HG03280 (cell line): ENCODE results near the gene NTRK3.

ENCODE experiments used
- ATAC-seq: cut with Tn5 transposase; IDR thresholded peaks from one replicate; pipeline ENCODE4 v1.9.1; 2021; ENCODE audit warnings: mild to moderate bottlenecking, moderate library complexity; ENCODE audit not compliant: unreplicated experiment

The NTRK3 gene

DNA sequence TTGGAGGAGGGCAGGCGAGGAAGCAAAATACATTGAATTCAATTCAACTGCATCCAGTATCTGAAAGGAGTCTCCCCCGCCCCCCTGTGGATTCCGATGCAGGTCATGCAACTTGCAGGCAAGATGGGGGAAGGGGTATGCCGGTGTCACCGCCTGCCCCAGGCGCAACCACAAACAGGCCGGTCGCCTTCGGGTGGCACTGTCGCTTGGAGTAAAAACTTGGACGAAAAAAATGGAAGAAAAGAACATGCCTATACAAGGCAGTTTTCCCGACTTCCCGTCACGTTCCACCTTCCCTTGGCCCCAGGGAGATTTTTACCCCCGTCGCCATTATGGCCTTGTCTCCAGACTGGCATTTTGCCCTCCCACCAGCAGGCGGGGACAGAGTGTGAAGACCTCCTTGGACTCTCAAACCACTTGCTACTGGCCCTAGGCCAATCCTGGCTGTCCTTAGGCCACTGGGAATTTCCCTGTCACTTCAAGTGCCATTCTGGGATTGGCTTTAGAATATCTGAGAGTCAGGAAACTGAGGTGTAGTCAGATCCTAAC is 1.6 kb upstream of the NTRK3 start:
- no peak for ATAC-seq

DNA sequence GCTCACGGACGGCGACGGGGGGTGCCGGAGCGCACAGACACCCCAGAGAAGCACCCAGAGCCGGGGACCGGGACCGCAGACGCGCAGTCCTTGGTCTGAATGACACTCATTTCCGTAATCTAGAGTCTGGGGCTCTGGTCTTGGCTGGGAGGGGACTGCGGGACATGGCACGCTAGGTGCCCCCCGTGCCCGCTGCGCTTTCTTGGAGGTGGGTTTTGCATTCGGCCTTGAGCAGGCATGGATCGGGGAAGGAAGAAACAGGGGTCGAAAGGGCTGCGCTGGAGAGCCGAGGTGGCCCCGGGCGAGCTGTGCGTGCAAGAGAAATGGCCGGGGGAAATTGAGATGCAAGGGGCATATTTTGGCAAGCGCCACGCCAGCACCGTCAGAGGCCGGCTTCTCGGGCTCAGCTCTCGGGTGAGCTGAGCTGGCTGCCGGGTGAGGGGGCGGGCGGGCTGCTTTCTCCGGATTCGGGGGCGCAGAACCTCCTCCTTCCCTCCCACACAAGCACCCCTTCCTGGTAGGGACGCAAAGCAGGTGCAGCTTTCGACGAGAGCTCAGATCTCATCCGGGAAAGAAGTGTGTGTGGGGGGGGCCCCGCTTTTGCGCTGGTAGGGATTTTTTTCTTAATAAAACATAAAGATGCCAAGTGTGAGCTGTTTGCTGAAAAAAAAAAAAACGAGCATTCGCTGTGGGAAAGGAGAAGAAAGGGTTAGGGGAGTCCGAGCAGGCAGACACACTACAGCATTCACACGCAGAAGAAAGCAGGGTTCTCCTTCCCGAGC is 963 bp upstream of the NTRK3 start:
- ATAC-seq = no peak

DNA sequence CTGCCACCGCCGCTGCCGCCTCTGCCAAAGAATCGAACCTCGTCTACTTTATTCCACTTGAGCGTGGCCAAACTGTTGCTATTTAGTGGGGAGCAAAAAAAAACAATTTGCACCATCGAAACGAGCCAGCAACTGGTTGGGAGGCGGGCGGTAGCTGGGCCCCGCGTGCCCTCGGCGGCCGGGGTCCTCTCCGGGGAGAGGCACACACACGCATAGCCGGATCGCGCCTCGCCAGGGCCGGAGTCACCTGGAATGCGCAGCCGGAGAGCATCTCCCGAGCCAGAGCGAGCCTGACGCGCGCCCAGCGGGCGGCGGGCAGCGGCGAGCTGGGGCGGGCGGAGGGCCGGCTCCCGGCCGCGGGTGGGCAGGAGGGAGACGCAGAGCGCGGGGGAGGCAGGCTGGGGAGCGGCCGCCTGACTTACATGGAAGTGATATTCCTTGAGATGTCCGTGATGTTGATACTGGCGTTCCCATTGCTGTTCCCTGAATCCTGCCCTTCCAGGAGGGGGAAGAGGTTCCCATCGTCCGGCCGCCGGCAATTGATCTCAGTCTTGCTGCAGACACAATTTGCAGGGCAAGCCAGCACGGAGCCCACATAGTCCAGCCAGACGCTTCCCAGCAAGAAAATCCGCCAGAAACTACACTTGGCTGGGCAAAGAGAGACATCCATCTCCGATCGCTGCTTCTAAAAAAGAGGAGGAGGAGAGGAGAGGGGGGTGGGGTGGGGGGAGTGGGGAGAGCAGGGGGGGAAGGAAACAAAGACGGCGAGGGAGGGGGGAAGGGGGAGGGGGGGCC is 858 bp downstream of the NTRK3 start:
- no peak for ATAC-seq

- ATAC-seq = no peak
Measured at GRCh38 chr15:88255087-88255483, 1.5 kb downstream of the NTRK3 start.

- no peak for ATAC-seq
Measured at GRCh38 chr15:88252441-88252840, 4.1 kb downstream of the NTRK3 start.

- no peak for ATAC-seq
Measured at GRCh38 chr15:88250826-88251225, 5.7 kb downstream of the NTRK3 start.

DNA sequence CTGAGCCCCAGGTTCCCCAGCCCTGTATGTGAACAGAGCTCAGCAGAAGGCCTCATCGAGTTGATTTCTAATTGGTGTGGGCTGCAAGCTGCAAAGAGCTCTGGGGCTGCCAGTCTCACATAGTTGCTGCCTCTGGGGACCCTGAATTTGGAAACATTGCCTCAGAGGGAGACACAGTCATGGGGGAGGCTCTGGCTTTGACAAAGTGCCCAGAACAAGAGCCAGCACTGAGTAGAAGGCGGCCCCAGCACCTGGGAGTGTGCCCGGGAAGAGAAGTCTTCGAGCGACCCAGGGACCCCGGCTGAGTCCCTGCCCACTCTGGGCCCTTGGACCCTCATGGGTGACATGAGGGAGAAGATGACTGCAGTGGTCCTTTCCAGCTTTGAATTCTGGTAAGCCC is 7.3 kb downstream of the NTRK3 start:
- ATAC-seq = no peak

DNA sequence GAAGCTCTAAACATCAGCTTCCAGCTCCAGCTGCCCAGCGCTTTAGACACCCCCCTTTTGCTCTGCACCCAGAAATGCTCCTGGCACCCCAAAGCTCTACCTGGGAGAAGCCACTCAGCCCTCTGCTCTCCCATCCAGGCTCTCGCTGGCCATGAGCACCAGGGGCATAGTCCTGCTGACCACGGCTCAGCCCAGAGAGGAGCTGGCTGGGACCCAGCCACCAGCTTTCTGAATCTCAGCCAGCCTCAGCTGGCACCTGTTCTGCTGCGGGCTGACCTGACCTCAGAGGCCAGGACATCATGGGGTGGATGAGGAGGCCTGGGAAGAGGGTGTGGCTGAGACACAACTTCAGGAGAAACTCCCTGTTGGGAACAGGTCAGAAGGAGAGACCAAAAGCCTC is 8.6 kb downstream of the NTRK3 start:
- ATAC-seq = no peak

- peak; percentile 89 for ATAC-seq
Measured at GRCh38 chr15:88246666-88247446, 9.7 kb downstream of the NTRK3 start.

DNA sequence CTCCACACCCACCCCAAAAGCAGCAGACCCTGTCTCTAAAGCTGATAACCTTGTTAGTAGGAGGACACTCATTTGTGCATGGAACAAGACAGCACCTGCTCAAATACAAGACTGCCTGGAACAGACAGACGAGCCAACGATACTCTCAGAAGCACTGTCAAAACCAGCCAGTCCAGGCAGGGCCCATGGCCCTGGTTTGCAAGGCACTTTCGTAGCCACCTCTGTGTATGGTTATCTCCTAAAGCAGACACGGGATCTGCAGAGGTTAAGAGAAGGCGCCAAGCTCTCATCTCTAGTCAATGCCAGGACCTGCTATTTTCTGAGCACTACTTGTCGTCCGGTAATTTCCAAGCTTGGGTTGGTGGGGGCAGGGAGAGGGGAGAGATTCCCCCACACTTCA is 10.5 kb downstream of the NTRK3 start:
- no peak for ATAC-seq

GRCh38 chr15:88243895-88244787 is 12.4 kb downstream of the NTRK3 start:
- no peak for ATAC-seq

GRCh38 chr15:88242586-88243555 is 13.7 kb downstream of the NTRK3 start:
- ATAC-seq = no peak

DNA sequence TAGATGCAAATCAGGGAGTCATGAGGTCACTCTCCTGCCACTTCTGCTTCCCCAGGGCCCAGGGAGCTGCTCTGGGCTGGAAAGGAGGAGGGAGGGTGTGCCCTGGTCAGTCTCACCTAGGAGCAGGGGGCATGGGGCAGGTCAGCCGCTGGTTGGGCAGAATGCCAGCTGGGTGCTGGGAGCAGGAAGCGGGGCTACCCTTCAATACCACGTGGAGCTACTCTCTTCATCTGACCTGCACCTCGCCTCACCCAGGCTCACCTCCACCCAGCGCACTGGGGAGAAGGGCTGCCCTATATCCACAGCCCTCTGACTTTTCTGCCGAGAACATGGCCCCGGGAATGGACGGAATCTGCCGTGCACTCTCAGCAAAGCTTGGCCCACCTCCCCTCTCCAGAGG is 15.1 kb downstream of the NTRK3 start:
- no peak for ATAC-seq

DNA sequence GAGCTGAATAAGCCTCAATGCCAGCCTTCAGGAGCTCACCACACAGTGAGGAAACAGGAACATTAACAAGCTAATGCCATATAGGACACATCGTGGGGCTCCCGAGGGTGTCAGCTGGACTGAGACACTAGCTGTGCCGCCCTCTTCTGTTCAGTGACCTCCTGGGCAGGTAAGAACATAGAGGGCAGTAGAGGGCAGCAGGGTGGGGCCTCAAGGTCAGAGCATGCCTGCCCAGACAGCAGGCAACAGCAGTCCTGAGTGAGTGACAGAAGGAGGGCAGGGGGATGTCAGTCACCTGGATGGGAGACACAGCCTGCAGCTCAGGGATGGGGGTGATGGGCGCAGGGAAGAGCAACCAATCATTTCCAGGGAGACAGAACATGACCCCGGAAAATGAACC is 15.5 kb downstream of the NTRK3 start:
- no peak for ATAC-seq

DNA sequence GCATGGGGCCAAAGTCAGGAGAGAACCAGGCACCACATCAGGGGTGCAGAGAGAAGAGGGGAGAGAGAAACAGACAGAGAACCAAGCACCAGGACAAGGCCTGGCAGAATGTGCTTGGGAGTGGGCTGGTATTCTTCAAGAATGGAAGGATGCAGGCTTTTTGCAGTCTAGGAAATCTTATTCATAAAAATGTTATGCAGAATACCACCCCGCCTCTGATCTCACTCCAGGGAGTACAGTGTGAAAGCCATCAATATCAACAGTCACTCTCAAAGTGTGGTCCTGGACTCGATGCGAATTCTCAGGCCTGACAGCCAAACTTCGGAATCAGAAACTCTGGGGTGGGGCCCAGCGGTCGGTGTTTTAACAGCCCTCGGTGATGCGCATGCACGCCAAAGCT is 16.9 kb downstream of the NTRK3 start:
- no peak for ATAC-seq

DNA sequence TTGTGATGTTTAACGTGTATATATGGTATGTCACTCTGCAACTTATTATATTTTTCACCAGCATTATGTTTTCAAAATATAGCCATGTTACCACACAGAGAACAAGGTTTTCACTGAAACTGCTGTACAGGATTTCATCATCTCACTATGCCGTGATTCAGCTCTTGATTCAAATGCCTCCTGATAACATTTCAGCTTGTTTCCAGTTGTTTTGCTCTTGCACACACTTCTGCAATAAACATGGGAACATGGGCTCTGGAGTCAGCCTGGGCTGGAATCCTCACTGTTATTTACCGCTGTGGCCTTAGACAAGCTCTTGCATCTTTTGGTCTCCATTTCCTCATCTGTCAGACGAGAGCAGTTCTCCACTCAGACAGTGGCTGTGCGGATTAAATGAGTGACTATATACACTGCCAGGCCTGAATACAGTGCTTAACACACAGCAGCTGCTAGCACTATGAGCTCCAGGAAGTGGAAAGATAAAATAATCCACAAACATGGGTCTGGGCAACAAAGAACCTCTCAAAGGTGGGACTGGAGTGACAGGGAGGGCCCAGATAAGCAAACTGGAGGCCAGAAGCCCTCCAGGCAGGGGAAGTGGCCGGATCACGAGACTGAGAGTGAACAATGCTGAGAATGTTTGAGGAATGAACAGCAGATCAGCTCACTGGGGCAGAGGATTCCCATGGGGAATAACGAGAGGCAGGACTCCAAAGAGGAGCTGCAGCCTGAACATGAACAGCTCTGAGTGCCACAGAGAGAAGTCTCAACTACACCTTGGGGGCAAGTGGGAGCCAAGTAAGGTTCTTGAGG is 17.7 kb downstream of the NTRK3 start:
- ATAC-seq = no peak

DNA sequence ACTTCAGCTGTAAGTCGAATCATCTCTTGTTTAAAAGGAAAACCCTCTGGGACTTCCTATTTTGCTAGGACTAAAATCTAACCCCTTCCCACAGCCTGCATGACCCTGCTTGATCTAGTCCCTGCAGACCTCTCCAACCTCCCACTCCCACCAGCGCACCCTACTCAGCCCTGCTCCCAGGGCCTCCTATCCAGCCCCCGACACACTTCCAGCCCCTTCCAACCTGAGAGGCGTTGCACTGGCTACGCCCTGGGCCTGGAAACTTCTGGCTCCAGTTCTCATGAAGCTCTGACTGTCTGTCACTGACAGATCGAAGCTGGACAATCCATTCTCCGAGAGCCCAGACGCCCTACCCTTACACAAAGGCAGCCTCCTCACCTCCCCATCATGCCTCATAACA is 21.8 kb downstream of the NTRK3 start:
- ATAC-seq = no peak

- no peak for ATAC-seq
Measured at GRCh38 chr15:88233921-88234320, 22.6 kb downstream of the NTRK3 start.
